Adrenal gland (tissue), 5 donors: ENCODE results near the gene GPR3.

Experiments
- CTCF ChIP-seq, 6 experiments: fragments of 450-650 bp in 4 of 6; fragments of 200-600 bp in 2 of 6; sonication (generic) in 1 of 6; IDR thresholded peaks; 1 replicate in 5 of 6; 2 replicates in 1 of 6; pipeline versions ENCODE4 v1.5.1 to v1.8.0; 2016 to 2021; ENCODE audit warnings: antibody characterized with exemption in 6 of 6, mild to moderate bottlenecking in 2 of 6, moderate library complexity in 1 of 6
- POLR2A ChIP-seq, 2 donors: fragments of 450-650 bp; IDR thresholded peaks; one replicate each; pipeline ENCODE4 v1.6.1; 2017; ENCODE audit warnings: antibody characterized with exemption in 2 of 2, mild to moderate bottlenecking in 2 of 2, moderate library complexity in 1 of 2
- donor health status: DM: no; HTN: no; CAD: no.

DNA sequence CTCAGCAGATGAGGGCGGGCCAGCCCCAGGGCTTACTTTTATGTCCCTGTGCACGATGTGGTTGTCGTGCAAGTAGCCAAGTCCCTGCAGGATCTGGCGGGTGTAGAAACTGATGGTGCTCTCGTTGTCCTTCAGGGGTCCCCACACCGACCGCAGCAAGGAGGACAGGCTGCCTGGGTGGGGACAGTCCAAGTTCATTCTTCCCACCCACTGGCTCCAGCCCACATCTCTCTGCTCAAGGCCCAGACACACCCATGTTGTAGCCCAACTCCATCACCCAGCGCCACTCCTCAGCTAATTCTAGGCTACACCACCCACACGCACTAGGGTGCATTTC, 32.6 kb upstream of the GPR3 start:
- no peak for TF ChIP-seq CTCF (IDR thresholded peaks at IDR 0.05)
- TF ChIP-seq POLR2A (IDR thresholded peaks at IDR 0.05), result no peak
